GM10248 (cell line): ENCODE results near the gene MEIS1.

Experiments
- CTCF ChIA-PET: fragments of 300-600 bp; sonication (Branson Sonifier 250); formaldehyde crosslinking; extraction: SDS; loops from one replicate; lab custom pipeline; 2021; ENCODE audit warnings: antibody characterized with exemption; lab: Yijun Ruan, JAX
- POLR2A ChIA-PET: fragments of 350-650 bp; sonication (Branson Sonifier 250); formaldehyde crosslinking; extraction: SDS; loops from one replicate; lab custom pipeline; 2020; ENCODE audit warnings: antibody characterized with exemption; lab: Yijun Ruan, JAX
- DNase-seq: peaks from one replicate; pipeline ENCODE4 v3.0.0; 2012; ENCODE audit errors: extremely low spot score
- CTCF ChIP-seq: IDR thresholded peaks from 2 replicates; pipeline ENCODE4 v1.5.1; 2012; ENCODE audit warnings: mild to moderate bottlenecking, low read depth; ENCODE audit errors: extremely low read depth, missing control alignments, control extremely low read depth

MEIS1 gene

GRCh38 chr2:66548422-66548821 lies 113.5 kb downstream of the MEIS1 start:
- DNase-seq: no peak
- POLR2A ChIA-PET: no interaction called here
- CTCF ChIA-PET: interaction anchor here (2.9 kb wide), 1 partner anchor 13 kb away, joined by 10 read pairs; no protein-coding TSS in a partner anchor
- TF ChIP-seq CTCF: no peak

- POLR2A ChIA-PET: no interaction called here
- no peak for DNase-seq
- CTCF ChIA-PET: no interaction called here
- no peak for TF ChIP-seq CTCF
Observed at GRCh38 chr2:66550826-66551225, 115.9 kb downstream of the MEIS1 start.

GRCh38 chr2:66553370-66553769 lies 118.4 kb downstream of the MEIS1 start:
- ChIA-PET POLR2A (no interaction called here), CTCF (interaction anchor here (0.8 to 1.5 kb wide), 3 partner anchors 11 to 19 kb away, joined by 3 read pairs; no protein-coding TSS in a partner anchor)
- no peak for TF ChIP-seq CTCF
- no peak for DNase-seq

- POLR2A ChIA-PET: no interaction called here
- CTCF ChIA-PET: interaction anchor here (1.4 kb wide), 1 partner anchor 10 kb away, joined by 3 read pairs; no protein-coding TSS in a partner anchor
- TF ChIP-seq CTCF: no peak
- DNase-seq: no peak
Observed at GRCh38 chr2:66555091-66555490, 120.2 kb downstream of the MEIS1 start.

GRCh38 chr2:66555501-66556324 lies 120.8 kb downstream of the MEIS1 start:
- no peak for DNase-seq
- TF ChIP-seq CTCF: no peak
- POLR2A ChIA-PET: no interaction called here

GRCh38 chr2:66559672-66560071 lies 124.7 kb downstream of the MEIS1 start:
- no peak for TF ChIP-seq CTCF
- CTCF ChIA-PET: no interaction called here

More at GRCh38 chr2:66555501-66556324, 120.8 kb downstream of the MEIS1 start:
- CTCF ChIA-PET: no interaction called here

More at GRCh38 chr2:66559672-66560071, 124.7 kb downstream of the MEIS1 start:
- POLR2A ChIA-PET: no interaction called here
- DNase-seq: no peak
